Neural progenitor cell (in vitro differentiated cells): ENCODE results near the gene STIL.

Experiments
- EZH2 ChIP-seq: fragments of 200-600 bp; sonication (generic); IDR thresholded peaks from 2 replicates; pipeline ENCODE4 v1.6.1; 2017; ENCODE audit warnings: antibody characterized with exemption, mild to moderate bottlenecking, moderate library complexity
- EZH2phosphoT487 ChIP-seq: fragments of 200-600 bp; sonication (generic); IDR thresholded peaks from 2 replicates; pipeline ENCODE4 v1.6.1; 2017; ENCODE audit warnings: antibody characterized with exemption
- TF ChIP-seq, protein P1 (sequence below): fragments of 200-600 bp; sonication (generic); IDR thresholded peaks from 2 replicates; pipeline ENCODE4 v1.5.1; 2017; ENCODE audit warnings: antibody characterized with exemption, mild to moderate bottlenecking

DNA sequence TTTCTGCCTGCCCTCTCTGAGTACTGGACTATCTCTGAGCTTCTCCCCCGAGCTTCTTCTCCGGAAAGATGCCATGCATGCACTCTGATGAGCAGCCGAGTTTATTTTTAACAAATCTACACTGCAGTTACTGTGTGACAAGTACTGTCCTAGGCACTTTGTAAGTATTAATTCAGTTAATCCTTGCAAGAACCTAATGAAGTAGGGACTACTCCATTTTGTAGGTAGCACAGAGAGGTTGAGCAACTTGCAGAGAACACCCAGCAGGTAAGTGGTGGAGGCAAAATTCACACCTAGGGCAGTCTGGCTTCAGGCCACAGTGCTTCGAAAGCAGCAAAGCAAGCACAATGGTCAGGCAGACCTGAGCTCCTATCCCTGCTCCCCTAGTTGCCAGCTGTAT is 78.1 kb downstream of the STIL start:
- TF ChIP-seq, protein P1, sequence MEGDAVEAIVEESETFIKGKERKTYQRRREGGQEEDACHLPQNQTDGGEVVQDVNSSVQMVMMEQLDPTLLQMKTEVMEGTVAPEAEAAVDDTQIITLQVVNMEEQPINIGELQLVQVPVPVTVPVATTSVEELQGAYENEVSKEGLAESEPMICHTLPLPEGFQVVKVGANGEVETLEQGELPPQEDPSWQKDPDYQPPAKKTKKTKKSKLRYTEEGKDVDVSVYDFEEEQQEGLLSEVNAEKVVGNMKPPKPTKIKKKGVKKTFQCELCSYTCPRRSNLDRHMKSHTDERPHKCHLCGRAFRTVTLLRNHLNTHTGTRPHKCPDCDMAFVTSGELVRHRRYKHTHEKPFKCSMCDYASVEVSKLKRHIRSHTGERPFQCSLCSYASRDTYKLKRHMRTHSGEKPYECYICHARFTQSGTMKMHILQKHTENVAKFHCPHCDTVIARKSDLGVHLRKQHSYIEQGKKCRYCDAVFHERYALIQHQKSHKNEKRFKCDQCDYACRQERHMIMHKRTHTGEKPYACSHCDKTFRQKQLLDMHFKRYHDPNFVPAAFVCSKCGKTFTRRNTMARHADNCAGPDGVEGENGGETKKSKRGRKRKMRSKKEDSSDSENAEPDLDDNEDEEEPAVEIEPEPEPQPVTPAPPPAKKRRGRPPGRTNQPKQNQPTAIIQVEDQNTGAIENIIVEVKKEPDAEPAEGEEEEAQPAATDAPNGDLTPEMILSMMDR: no peak
- no peak for TF ChIP-seq EZH2
- no peak for TF ChIP-seq EZH2phosphoT487
